Activated CD4-positive, alpha-beta T cell treated with anti-CD3 and anti-CD28 coated beads, Interleukin-2, amount 10 ng/mL, durations not matched to agents 7 days and 5 days (primary cell): Measurements from ENCODE around the gene KRTAP4-16. TPM values are rescaled to one million over a fixed set of nuclear protein-coding genes. Genes with fewer than 3 reads are reported as not detected.
"Not testable (repeated sequence)": the region's sequence is repeated elsewhere in the genome, so short reads cannot be mapped to it uniquely, and the experiment has no call there.

Experiments
- CTCF ChIA-PET: fragments of 350-600 bp; sonication (Branson Sonifier 250); formaldehyde crosslinking; loops from one replicate; lab custom pipeline; 2021; ENCODE audit warnings: antibody characterized with exemption; lab: Charles Lee
- POLR2A ChIA-PET: fragments of 350-600 bp; sonication (Branson Sonifier 250); formaldehyde crosslinking; loops from one replicate; lab custom pipeline; 2021; ENCODE audit warnings: antibody characterized with exemption; lab: Charles Lee
- DNase-seq: peaks from one replicate; pipeline ENCODE4 v3.0.0-alpha.2; 2020
- H3K27ac Mint-ChIP-seq: one replicate; pipeline ENCODE4 v1.8.0; 2021; ENCODE audit warnings: mild to moderate bottlenecking, moderate library complexity, mixed read lengths
- H3K27me3 Mint-ChIP-seq: one replicate; pipeline ENCODE4 v1.8.0; 2021; ENCODE audit warnings: mixed read lengths
- H3K36me3 Mint-ChIP-seq: one replicate; pipeline ENCODE4 v1.8.0; 2021; ENCODE audit warnings: low read depth, mixed read lengths
- H3K4me1 Mint-ChIP-seq: one replicate; pipeline ENCODE4 v1.8.0; 2021; ENCODE audit warnings: mixed read lengths
- H3K4me3 Mint-ChIP-seq: one replicate; pipeline ENCODE4 v1.8.0; 2021; ENCODE audit warnings: mild to moderate bottlenecking, moderate library complexity, mixed read lengths
- H3K9me3 Mint-ChIP-seq: one replicate; pipeline ENCODE4 v1.8.0; 2021; ENCODE audit warnings: mixed read lengths
- total RNA-seq, 2 experiments: library from RNA; stranded (reverse); gene quantifications; one replicate each; pipeline ENCODE4 v1.2.3, GENCODE V29; 2021

Gene KRTAP4-16
- total RNA-seq, 2 experiments from 2014 or later = not detected

GRCh38 chr17:41131979-41132378, 30.0 kb upstream of the KRTAP4-16 start:
- H3K9me3 Mint-ChIP-seq = no peaks in the 10 kb centered on the region
- peaks cover 3% of the 10 kb centered on the region for H3K4me1 Mint-ChIP-seq
- ChIA-PET CTCF (no interaction called here), POLR2A (no interaction called here)
- no peak overlapping the region for H3K27ac Mint-ChIP-seq
- peaks cover 7% of the 10 kb centered on the region for H3K27me3 Mint-ChIP-seq
- no peaks in the 10 kb centered on the region for H3K36me3 Mint-ChIP-seq
- no peak for DNase-seq
- H3K4me3 Mint-ChIP-seq = no peak overlapping the region

DNA sequence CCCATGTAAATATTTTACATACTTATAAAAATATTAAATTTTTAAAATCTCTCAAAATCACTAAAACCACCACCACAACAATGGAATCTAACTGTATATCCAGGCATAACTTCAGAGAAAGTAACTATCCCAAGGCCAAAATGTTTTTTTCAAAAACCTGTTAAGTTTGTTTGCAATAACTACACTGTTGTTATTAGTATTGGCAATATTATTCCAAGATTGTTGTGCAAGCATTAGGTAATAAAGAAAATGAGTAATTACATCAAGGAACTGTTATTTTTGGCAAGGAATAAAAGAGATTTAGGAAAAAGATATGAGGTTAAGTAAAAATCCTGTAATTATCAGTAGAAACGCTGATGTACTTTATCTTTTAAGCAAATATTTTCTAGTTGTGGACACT, 25.4 kb upstream of the KRTAP4-16 start:
- DNase-seq = no peak

DNA sequence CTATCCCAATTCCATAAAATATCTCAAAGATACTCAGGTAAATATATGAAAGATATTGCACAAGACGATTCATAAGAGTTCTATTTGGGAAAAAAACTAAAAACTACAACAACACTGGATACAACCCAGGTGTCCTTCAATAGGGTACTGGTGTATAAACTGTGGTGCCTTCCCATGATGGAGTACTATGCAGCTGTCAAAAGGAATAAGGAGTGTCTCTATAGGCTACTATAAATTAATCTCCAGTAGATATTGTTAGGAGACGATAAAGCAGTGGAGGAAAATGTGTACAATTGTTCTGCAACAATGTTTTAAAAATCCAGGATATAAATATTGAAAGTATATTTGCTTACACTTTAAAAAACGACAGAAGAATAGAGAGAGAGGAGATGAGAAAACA, 24.4 kb upstream of the KRTAP4-16 start:
- Mint-ChIP-seq H3K36me3 (no peaks in the 10 kb centered on the region), H3K27me3 (peaks cover 7% of the 10 kb centered on the region), H3K4me3 (no peak overlapping the region), H3K27ac (no peak overlapping the region), H3K9me3 (peaks cover 7% of the 10 kb centered on the region), H3K4me1 (peaks cover 30% of the 10 kb centered on the region)
- ChIA-PET POLR2A (no interaction called here), CTCF (no interaction called here)
- DNase-seq = no peak

More for the DNA sequence above, 25.4 kb upstream of the KRTAP4-16 start:
- Mint-ChIP-seq H3K4me1 (peaks cover 29% of the 10 kb centered on the region), H3K4me3 (no peak overlapping the region), H3K27ac (no peak overlapping the region), H3K27me3 (peaks cover 7% of the 10 kb centered on the region), H3K36me3 (no peaks in the 10 kb centered on the region), H3K9me3 (peaks cover 2% of the 10 kb centered on the region)
- CTCF ChIA-PET = no interaction called here
- POLR2A ChIA-PET = no interaction called here

DNA sequence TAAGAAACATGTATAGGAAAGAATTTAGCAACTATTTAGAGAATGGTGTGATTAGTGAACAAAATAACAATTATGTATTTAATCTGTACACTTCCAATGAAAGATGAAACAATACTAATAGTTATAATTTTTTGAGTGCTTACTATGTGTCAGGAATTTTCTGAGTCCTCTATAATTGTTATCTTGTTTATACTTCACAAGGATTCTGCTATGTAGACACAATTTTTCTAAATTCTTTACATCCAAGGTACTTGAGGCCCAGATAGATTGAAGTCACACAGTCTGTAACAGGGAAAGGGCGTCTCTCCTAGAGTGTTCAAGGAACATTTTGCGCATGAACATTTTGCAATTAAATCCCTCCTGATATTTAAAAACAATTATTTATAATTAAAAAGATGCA, 23.1 kb upstream of the KRTAP4-16 start:
- ChIA-PET CTCF (no interaction called here), POLR2A (no interaction called here)
- Mint-ChIP-seq H3K27ac (no peak overlapping the region), H3K9me3 (peaks cover 13% of the 10 kb centered on the region), H3K27me3 (peaks cover 7% of the 10 kb centered on the region), H3K36me3 (peaks cover 2% of the 10 kb centered on the region), H3K4me1 (peaks cover 36% of the 10 kb centered on the region), H3K4me3 (no peak overlapping the region)
- no peak for DNase-seq

DNA sequence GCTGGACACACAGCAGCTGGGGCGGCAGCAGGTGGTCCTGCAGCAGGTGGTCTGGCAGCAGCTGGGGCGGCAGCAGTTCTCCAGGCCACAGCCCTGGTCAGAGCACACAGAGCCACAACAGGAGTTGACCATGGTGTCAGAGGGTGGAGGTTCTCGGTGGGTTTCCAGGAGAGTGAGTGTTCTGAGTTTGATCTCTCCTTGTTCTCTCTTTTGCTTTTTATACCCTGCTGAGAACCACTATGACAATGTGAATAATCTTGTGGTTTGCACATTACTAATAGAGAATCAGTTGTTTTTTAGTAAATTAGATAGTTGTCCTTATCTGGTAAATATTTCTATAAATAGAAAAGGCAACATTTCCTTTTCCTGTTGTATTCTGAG, 22.0 kb upstream of the KRTAP4-16 start, which contains the start of gene KRTAP4-12:
Gene KRTAP4-12 (minus strand): TSS at position 192 of the 381 bp plus-strand sequence. CDS start 60 bp downstream, at position 132.
- H3K4me3 Mint-ChIP-seq = not testable (repeated sequence)

DNA sequence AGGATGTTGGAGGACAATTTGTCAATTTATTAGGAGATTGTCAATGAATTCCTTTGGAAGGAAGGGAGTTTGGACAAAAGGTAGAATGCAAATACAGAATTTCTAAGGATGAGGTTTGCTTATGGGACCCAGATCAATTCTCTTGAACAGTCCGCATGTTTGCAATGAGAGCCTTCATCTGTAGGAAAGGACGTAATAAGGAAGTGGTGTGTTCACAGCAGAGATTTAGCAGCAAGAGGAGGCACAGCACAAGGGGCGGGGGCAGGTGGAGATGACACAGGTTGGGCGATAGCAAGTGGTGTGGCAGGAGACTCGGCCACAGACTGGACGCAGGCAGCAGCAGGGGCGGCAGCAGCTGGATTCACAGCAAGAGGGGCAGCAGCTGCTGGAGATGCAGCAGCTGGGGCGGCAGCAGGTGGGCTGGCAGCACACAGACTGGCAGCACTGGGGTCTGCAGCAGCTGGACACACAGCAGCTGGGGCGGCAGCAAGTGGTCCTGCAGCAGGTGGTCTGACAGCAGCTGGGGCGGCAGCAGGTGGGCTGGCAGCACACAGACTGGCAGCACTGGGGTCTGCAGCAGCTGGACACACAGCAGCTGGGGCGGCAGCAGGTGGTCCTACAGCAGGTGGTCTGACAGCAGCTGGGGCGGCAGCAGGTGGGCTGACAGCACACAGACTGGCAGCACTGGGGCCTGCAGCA, 21.4 kb upstream of the KRTAP4-16 start:
- H3K27ac Mint-ChIP-seq, H3K4me3 Mint-ChIP-seq, DNase-seq, POLR2A ChIA-PET, CTCF ChIA-PET, H3K36me3 Mint-ChIP-seq, H3K27me3 Mint-ChIP-seq: not testable (repeated sequence)
- H3K9me3 Mint-ChIP-seq = peaks cover 13% of the 10 kb centered on the region
- peaks cover 40% of the 10 kb centered on the region for H3K4me1 Mint-ChIP-seq

More for the DNA sequence above, 22.0 kb upstream of the KRTAP4-16 start, which contains the start of gene KRTAP4-12:
- DNase-seq, CTCF ChIA-PET, POLR2A ChIA-PET, H3K27me3 Mint-ChIP-seq, H3K27ac Mint-ChIP-seq, H3K36me3 Mint-ChIP-seq: not testable (repeated sequence)
- H3K9me3 Mint-ChIP-seq = peaks cover 13% of the 10 kb centered on the region
- peaks cover 40% of the 10 kb centered on the region for H3K4me1 Mint-ChIP-seq

DNA sequence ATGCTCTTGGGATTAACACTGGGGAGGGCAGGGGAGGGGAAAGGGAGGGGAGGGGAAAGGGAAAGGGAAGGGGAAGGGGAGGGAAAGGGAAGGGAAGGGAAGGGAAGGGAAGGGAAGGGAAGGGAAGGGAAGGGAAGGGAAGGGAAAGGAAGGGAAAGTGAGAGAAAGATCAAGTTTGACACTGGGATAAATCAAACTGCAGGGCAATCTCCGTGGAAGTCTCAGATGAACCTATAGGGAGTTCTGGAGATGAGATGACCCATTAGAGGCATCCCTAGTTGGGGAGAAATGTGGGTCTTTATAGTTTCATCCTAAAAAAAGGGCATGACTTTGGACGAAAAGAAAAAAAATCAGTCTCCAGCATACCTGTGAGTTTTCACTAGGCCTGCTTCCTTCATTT, 19.7 kb upstream of the KRTAP4-16 start:
- H3K36me3 Mint-ChIP-seq = peaks cover 2% of the 10 kb centered on the region
- no peak overlapping the region for H3K4me3 Mint-ChIP-seq
- DNase-seq = no peak
- peaks cover 40% of the 10 kb centered on the region for H3K4me1 Mint-ChIP-seq
- peaks cover 13% of the 10 kb centered on the region for H3K9me3 Mint-ChIP-seq
- no peak overlapping the region for H3K27ac Mint-ChIP-seq
- POLR2A ChIA-PET = no interaction called here
- CTCF ChIA-PET = no interaction called here
- no peaks in the 10 kb centered on the region for H3K27me3 Mint-ChIP-seq

- H3K27me3 Mint-ChIP-seq, H3K4me3 Mint-ChIP-seq, CTCF ChIA-PET, POLR2A ChIA-PET, DNase-seq, H3K36me3 Mint-ChIP-seq: not testable (repeated sequence)
- Mint-ChIP-seq H3K4me1 (peaks cover 26% of the 10 kb centered on the region), H3K27ac (peak overlapping the region; percentile 79), H3K9me3 (peaks cover 13% of the 10 kb centered on the region)
These were observed 18.0 kb upstream of the KRTAP4-16 start for GRCh38 chr17:41119696-41120690.

GRCh38 chr17:41118721-41119120, 16.7 kb upstream of the KRTAP4-16 start:
- ChIA-PET POLR2A (no interaction called here), CTCF (interaction anchor here (0.6 kb wide), 1 partner anchor 153 kb away, joined by 4 read pairs; no protein-coding TSS in a partner anchor)
- Mint-ChIP-seq H3K27me3 (peaks cover 5% of the 10 kb centered on the region), H3K27ac (no peak overlapping the region), H3K9me3 (peaks cover 13% of the 10 kb centered on the region), H3K4me3 (no peak overlapping the region), H3K4me1 (peaks cover 22% of the 10 kb centered on the region), H3K36me3 (peaks cover 2% of the 10 kb centered on the region)
- DNase-seq = no peak

GRCh38 chr17:41117846-41118386, 15.9 kb upstream of the KRTAP4-16 start, which contains the start of gene KRTAP4-11:
Gene KRTAP4-11, minus strand, starts transcription at chr17:41118373. Its CDS starts 58 bp downstream, at chr17:41118315.
- CTCF ChIA-PET = not testable (repeated sequence)

DNA sequence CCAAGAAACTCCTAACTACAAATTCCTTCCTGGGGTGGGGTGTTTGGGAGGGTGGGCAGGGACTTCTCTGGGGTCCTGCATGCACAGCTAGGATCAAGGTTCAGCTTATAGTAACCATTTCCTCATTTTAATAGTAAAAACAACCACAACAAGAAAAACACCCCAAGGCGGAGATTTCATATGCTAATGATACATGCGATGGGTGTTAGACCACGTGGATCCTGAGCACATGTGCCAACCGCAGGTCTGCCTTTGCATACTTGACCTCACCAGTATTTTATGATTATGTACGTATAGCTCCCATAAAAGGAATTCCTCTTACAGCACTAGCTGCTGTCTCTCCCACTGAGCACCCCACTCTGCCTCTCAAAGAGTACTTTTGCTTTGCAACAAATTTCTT, 14.3 kb upstream of the KRTAP4-16 start:
- ChIA-PET POLR2A (no interaction called here), CTCF (no interaction called here)
- peaks cover 9% of the 10 kb centered on the region for H3K9me3 Mint-ChIP-seq
- H3K4me1 Mint-ChIP-seq = peaks cover 13% of the 10 kb centered on the region
- peaks cover 2% of the 10 kb centered on the region for H3K36me3 Mint-ChIP-seq
- no peak overlapping the region for H3K4me3 Mint-ChIP-seq
- H3K27me3 Mint-ChIP-seq = peaks cover 5% of the 10 kb centered on the region
- DNase-seq = no peak
- H3K27ac Mint-ChIP-seq = no peak overlapping the region

More at GRCh38 chr17:41117846-41118386, 15.9 kb upstream of the KRTAP4-16 start, which contains the start of gene KRTAP4-11:
- POLR2A ChIA-PET, DNase-seq, H3K4me3 Mint-ChIP-seq, H3K27me3 Mint-ChIP-seq, H3K36me3 Mint-ChIP-seq, H3K27ac Mint-ChIP-seq: not testable (repeated sequence)
- H3K9me3 Mint-ChIP-seq = peaks cover 16% of the 10 kb centered on the region
- peaks cover 17% of the 10 kb centered on the region for H3K4me1 Mint-ChIP-seq

DNA sequence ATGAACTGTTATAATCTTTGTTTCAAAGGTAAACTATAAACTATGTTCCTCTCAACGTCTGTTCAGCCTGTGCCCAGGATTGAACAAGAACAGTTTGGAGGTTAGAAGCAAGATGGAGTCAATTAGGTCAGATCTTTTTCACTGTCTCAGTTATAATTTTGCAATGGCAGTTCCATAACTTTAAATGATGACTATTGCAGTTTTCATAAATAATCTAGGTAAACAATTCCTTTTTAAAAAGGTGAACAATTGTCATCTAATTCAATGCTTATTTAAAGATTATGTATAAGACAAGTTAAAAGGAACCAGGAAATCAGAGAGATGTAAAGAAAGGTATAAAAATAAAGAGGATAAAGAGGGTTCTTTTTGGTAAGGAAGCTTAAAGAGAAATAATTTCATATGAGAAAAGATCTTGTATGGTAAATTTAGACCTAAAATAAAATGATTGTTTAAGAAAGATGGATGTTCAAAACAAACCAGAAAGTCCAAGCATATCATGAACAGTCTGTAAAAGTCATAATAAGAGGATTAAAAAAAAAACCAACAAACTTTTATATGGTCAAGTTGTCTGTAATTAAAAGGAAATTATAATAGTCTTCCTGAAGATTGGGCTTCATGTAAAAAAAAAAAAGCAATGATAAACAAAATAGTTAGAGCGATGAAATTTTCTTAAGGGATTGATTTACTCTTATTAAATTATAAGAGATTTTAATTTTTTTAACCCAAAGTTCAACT, 9.3 kb upstream of the KRTAP4-16 start:
- Mint-ChIP-seq H3K4me1 (peaks cover 11% of the 10 kb centered on the region), H3K4me3 (no peak overlapping the region), H3K36me3 (peaks cover 2% of the 10 kb centered on the region), H3K27ac (no peak overlapping the region), H3K9me3 (peaks cover 12% of the 10 kb centered on the region), H3K27me3 (peaks cover 14% of the 10 kb centered on the region)
- POLR2A ChIA-PET = no interaction called here
- no peak for DNase-seq
- CTCF ChIA-PET = interaction anchor here (0.7 kb wide), 1 partner anchor 78 kb away, joined by 3 read pairs; the partner anchor contains the start of gene KRTAP9-1
